GM12872 (cell line): ENCODE results near the gene PDIA2.

Experiments
- CTCF ChIP-seq: IDR thresholded peaks from 3 replicates; pipeline ENCODE4 v1.5.1; 2011; ENCODE audit warnings: low read depth, mild to moderate bottlenecking, low read length, moderate library complexity; ENCODE audit not compliant: insufficient read depth

PDIA2 gene

GRCh38 chr16:265002-265529, 17.9 kb upstream of the PDIA2 start:
- TF ChIP-seq CTCF = no peak

- TF ChIP-seq CTCF = no peak
These were observed 17.3 kb upstream of the PDIA2 start for GRCh38 chr16:265711-266110.

DNA sequence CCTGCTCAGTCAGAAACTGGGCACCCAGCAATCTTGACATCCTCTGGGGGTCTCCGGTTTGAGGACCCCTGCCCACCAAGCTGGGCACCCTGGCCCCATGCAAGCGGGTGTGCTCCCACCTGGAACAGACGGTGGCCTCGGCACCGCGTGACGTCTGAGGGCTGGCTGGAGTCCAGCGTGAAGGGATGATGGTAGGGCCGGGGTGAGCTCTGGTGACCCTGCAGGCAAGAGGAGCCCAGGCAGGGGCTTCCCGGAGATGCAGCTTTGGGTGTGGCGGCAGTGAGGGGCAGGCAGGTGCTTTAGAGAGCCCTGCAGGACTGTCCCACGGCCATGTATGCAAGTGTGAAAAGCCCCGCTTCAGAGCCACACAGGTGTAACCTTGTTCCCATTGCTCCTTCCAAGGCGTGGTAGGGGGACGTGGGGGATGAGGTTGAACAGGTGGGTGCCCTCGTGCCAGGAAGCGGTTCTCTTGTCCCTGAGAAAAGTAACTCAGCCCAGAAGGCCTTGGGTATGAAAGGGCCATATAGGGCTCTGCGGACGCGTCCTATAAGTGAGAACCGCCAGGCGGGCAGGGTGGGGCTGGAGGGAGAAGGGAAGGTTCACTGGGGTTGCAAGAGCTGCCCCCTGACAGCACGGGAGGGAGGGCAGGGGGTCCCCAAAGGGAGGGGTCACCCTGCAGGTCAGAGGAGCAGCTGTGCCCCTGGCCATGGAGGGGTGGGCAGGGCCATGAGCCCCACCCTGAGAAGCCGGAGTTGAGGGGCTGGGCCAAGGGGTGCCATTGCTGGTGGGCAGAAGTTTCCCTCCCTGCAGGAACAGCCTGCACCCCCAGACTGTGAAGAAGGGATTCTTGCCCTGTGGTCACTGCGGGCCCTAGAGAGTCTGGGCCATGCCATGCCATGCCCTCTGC, 16.5 kb upstream of the PDIA2 start:
- no peak for TF ChIP-seq CTCF

GRCh38 chr16:268141-269053, 14.6 kb upstream of the PDIA2 start:
- no peak for TF ChIP-seq CTCF

DNA sequence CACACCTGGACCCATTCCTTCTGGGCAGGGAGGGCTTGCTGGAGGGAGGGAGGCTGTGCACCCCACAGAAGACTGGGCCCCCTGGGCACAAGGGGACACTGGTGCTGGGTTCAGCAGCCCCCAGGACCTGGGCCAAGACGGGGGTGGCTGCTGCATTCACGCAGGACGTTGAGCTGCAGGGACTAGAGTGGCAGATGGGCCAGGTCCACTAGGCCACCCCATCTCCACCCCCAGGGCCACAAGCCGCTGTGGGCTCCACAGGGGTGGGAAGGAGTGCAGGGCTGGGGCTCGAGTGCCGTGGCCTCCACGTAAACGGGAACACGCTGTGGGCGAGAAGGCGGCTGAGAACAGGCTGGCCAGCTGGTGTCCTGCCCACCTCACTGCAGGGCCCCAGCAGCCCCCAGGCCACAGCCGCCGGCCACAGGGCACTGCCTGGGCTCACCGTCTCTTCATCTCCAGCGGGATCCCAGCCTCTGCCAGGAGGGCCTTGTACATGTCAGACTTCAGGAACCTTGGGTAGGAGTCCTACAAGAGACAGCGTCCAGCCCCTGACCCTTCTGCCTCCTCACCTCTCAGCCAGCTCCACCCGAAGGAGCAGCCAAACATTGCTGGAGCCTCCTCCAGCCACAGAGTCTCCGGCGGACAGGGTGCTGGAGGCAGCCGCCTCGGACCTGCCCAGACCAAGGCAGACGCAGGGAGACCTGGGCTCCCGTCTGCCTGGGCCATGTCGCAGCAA, 13.7 kb upstream of the PDIA2 start:
- no peak for TF ChIP-seq CTCF

- TF ChIP-seq CTCF = no peak
These were observed 12.3 kb upstream of the PDIA2 start for GRCh38 chr16:270381-271255.
